Panc1 (cell line): Measurements from ENCODE around the gene FRRS1. TPM values are rescaled to one million over a fixed set of nuclear protein-coding genes. Genes with fewer than 3 reads are reported as not detected.

ENCODE experiments used
- ATAC-seq: fragments of 200-7000 bp; cut with Tn5 transposase; 2 replicates; pipeline ENCODE4 v1.9.1; 2020; ENCODE audit warnings: mild to moderate bottlenecking, moderate library complexity
- BruUV-seq: library from RNA; stranded (reverse); fragments of 400-500 nt; replicated peaks from 2 replicates; lab custom pipeline; 2021; lab: Mats Ljungman, UMichigan
- CTCF ChIA-PET: fragments of 300-600 bp; sonication (Branson Sonifier 250); formaldehyde crosslinking; loops from one replicate; lab custom pipeline; 2022; ENCODE audit warnings: antibody characterized with exemption; lab: Charles Lee
- POLR2A ChIA-PET: fragments of 300-600 bp; sonication (Branson Sonifier 250); formaldehyde crosslinking; loops from one replicate; lab custom pipeline; 2022; ENCODE audit warnings: antibody characterized with exemption; lab: Charles Lee
- DNase-seq: peaks from one replicate; pipeline ENCODE4 v3.0.0-alpha.2; 2010; ENCODE audit warnings: low read depth, low spot score
- H3K27ac ChIP-seq: 2 replicates; pipeline ENCODE4 v1.5.1; 2011; ENCODE audit warnings: mild to moderate bottlenecking, low read length, inconsistent platforms
- H3K27me3 ChIP-seq: fragments of 200-500 bp; sonication (Bioruptor generic); 2 replicates; pipeline ENCODE4 v1.6.0; 2014; ENCODE audit warnings: low read length, inconsistent platforms; ENCODE audit not compliant: control insufficient read depth, insufficient read depth
- H3K36me3 ChIP-seq: fragments of 200-500 bp; sonication (Bioruptor generic); 2 replicates; pipeline ENCODE4 v1.5.1; 2014; ENCODE audit warnings: inconsistent platforms, mild to moderate bottlenecking, low read length, moderate library complexity; ENCODE audit not compliant: control insufficient read depth, insufficient read depth
- H3K4me1 ChIP-seq: 2 replicates; pipeline ENCODE4 v1.5.1; 2011; ENCODE audit warnings: inconsistent platforms, mild to moderate bottlenecking, low read length, moderate library complexity; ENCODE audit not compliant: control insufficient read depth, insufficient read depth
- H3K4me3 ChIP-seq, 2 experiments: 2 replicates each; pipeline ENCODE4 v1.5.1; 2011 to 2012; ENCODE audit warnings: low read depth in 2 of 2, low read length in 2 of 2, mild to moderate bottlenecking in 2 of 2, inconsistent platforms in 1 of 2, moderate library complexity in 1 of 2
- H3K9me3 ChIP-seq: fragments of 200-500 bp; sonication (Bioruptor generic); 2 replicates; pipeline ENCODE4 v1.5.1; 2014; ENCODE audit warnings: low read depth, mild to moderate bottlenecking, inconsistent platforms, low read length, moderate library complexity; ENCODE audit not compliant: control insufficient read depth, insufficient read depth
- CTCF ChIP-seq: fragments of 450-650 bp; IDR thresholded peaks from 2 replicates; pipeline ENCODE4 v1.5.1; 2017; ENCODE audit warnings: mild to moderate bottlenecking
- POLR2AphosphoS5 ChIP-seq: IDR thresholded peaks from 2 replicates; pipeline ENCODE4 v1.6.1; 2012; ENCODE audit warnings: mild to moderate bottlenecking, low read depth, low read length, moderate library complexity
- SIN3A ChIP-seq: IDR thresholded peaks from 2 replicates; pipeline ENCODE4 v1.6.1; 2012; ENCODE audit warnings: low read depth, mild to moderate bottlenecking, low read length, moderate library complexity, borderline replicate concordance; ENCODE audit not compliant: insufficient read depth
- TCF7L2 ChIP-seq: IDR thresholded peaks from 2 replicates; pipeline ENCODE4 v1.6.1; 2011; ENCODE audit warnings: mild to moderate bottlenecking, low read depth, low read length, inconsistent platforms
- in situ Hi-C: cut with HindIII; loops from 2 replicates; pipeline ENCODE4 v1.10.0; 2016; ENCODE audit warnings: low sequenced_read_pairs, low pct_unique_long_range_greater_than_20kb
- intact Hi-C: fragments of 100-400 bp; cut with micrococcal nuclease; formaldehyde crosslinking; loops from one replicate; pipeline ENCODE4 v1.10.0; 2022; ENCODE audit not compliant: unreplicated experiment
- total RNA-seq: library from RNA; stranded (reverse); gene quantifications from one replicate; pipeline ENCODE4 v1.2.1, GENCODE V29; 2021; ENCODE audit not compliant: unreplicated experiment
- TF ChIP-seq, protein P1 (sequence below), 2 experiments: IDR thresholded peaks; 2 replicates each; pipeline ENCODE4 v1.6.1; 2011 to 2012; ENCODE audit warnings: low read depth in 2 of 2, control low read depth in 1 of 2, low read length in 1 of 2, mild to moderate bottlenecking in 1 of 2, moderate library complexity in 1 of 2; ENCODE audit not compliant: insufficient read depth in 1 of 2

The FRRS1 gene
- total RNA-seq, 1 experiment from 2014 or later = 1.2 TPM

DNA sequence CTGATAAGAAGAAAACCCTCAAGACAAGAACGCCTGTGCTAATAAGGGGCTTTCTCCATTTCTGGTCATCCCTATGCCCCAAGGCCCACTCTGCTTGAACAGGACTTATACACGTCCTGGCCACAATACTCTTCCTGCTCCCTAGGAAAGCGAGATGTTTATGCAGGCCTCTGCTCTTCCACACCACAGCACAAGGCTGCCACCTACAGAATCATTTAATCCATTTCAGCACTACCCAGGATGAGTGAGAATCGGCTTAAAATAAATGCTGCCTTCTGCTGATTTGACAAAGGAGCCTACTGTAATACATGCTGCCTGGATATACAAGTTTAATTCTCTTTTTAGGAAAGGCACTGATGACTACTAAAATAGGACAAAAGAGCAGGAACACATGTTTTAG, 29.4 kb downstream of the FRRS1 start:
- Histone ChIP-seq H3K27ac (no peak overlapping the region), H3K9me3 (no peaks in the 10 kb centered on the region), H3K27me3 (no peaks in the 10 kb centered on the region), H3K4me3 (no peak overlapping the region), H3K4me1 (no peaks in the 10 kb centered on the region), H3K36me3 (no peaks in the 10 kb centered on the region)
- POLR2A ChIA-PET = no interaction called here
- CTCF ChIA-PET = no interaction called here
- DNase-seq (no peak), ATAC-seq (peak; percentile 87)
- intact Hi-C loops = no loop called here
- in situ Hi-C loops = no loop called here
- TF ChIP-seq POLR2AphosphoS5 (no peak), CTCF (peak; percentile 54)
- no TSS peak for BruUV-seq

- no TSS peak for BruUV-seq
- Histone ChIP-seq H3K4me3 (no peak overlapping the region), H3K36me3 (no peaks in the 10 kb centered on the region), H3K27me3 (no peaks in the 10 kb centered on the region), H3K4me1 (no peaks in the 10 kb centered on the region), H3K27ac (no peak overlapping the region), H3K9me3 (no peaks in the 10 kb centered on the region)
- intact Hi-C loops (no loop called here), in situ Hi-C loops (no loop called here)
- ChIA-PET CTCF (no interaction called here), POLR2A (no interaction called here)
- TF ChIP-seq POLR2AphosphoS5 (no peak), SIN3A (no peak), TCF7L2 (no peak), CTCF (no peak)
- TF ChIP-seq, protein P1, sequence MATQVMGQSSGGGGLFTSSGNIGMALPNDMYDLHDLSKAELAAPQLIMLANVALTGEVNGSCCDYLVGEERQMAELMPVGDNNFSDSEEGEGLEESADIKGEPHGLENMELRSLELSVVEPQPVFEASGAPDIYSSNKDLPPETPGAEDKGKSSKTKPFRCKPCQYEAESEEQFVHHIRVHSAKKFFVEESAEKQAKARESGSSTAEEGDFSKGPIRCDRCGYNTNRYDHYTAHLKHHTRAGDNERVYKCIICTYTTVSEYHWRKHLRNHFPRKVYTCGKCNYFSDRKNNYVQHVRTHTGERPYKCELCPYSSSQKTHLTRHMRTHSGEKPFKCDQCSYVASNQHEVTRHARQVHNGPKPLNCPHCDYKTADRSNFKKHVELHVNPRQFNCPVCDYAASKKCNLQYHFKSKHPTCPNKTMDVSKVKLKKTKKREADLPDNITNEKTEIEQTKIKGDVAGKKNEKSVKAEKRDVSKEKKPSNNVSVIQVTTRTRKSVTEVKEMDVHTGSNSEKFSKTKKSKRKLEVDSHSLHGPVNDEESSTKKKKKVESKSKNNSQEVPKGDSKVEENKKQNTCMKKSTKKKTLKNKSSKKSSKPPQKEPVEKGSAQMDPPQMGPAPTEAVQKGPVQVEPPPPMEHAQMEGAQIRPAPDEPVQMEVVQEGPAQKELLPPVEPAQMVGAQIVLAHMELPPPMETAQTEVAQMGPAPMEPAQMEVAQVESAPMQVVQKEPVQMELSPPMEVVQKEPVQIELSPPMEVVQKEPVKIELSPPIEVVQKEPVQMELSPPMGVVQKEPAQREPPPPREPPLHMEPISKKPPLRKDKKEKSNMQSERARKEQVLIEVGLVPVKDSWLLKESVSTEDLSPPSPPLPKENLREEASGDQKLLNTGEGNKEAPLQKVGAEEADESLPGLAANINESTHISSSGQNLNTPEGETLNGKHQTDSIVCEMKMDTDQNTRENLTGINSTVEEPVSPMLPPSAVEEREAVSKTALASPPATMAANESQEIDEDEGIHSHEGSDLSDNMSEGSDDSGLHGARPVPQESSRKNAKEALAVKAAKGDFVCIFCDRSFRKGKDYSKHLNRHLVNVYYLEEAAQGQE (IDR thresholded peaks at IDR 0.05; ENCODE audit: insufficient read depth in 1 of 2, low read depth in 2 of 2, low read length in 1 of 2) = no peak
- DNase-seq = no peak
- ATAC-seq = no peak
Measured at GRCh38 chr1:99735852-99736251, 30.6 kb downstream of the FRRS1 start.
